Ovary (tissue), 3 donors: ENCODE data around the gene ASPA.
"Not testable (repeated sequence)": the region's sequence is repeated elsewhere in the genome, so short reads cannot be mapped to it uniquely, and the experiment has no call there.

Experiments
- CTCF ChIP-seq, 3 donors: fragments of 450-650 bp in 2 of 3; fragments of 200-600 bp in 1 of 3; IDR thresholded peaks; one replicate each; pipeline versions ENCODE4 v1.5.1 to v1.8.0; 2016 to 2022; ENCODE audit warnings: antibody characterized with exemption in 3 of 3, mild to moderate bottlenecking in 1 of 3
- EP300 ChIP-seq: sonication (generic); formaldehyde crosslinking; IDR thresholded peaks from one replicate; pipeline ENCODE4 v1.6.1; 2017; ENCODE audit warnings: antibody characterized with exemption
- POLR2A ChIP-seq: fragments of 450-650 bp; IDR thresholded peaks from one replicate; pipeline ENCODE4 v1.6.1; 2017; ENCODE audit warnings: antibody characterized with exemption, mild to moderate bottlenecking, moderate library complexity
- donor health status: DM: no; HTN: no; CAD: no.

DNA sequence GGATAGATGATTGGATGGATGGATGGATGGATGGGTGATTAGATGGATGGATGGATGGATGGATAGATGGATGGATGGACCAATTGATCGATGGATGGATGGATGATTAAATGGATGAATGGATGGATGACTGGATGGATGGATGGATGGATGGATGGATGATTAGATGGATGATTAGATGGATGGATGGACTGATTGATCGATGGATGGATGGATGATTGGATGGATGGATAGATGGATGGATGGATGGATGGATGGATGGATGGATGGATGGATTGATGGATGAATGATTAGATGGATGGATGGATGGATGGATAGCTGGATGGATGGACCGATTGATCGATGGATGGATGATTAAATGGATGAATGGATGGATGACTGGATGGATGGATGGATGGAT lies 43.7 kb downstream of the ASPA start:
- not testable (repeated sequence) for TF ChIP-seq EP300; CTCF (IDR thresholded peaks at IDR 0.05); POLR2A
